DND-41 (cell line): Measurements from ENCODE around the gene FMO2.

Experiments
- ATAC-seq: fragments of 200-7000 bp; cut with Tn5 transposase; 3 replicates; pipeline ENCODE4 v1.9.1; 2021; ENCODE audit warnings: low read depth; ENCODE audit not compliant: insufficient read depth
- DNase-seq: peaks from one replicate; pipeline ENCODE4 v3.0.0-alpha.2; 2020
- H2AFZ ChIP-seq: 2 replicates; pipeline ENCODE4 v1.6.0; 2012; ENCODE audit warnings: low read depth, low read length
- H3K27ac ChIP-seq: 2 replicates; pipeline ENCODE4 v1.5.1; 2012; ENCODE audit warnings: low read length, inconsistent platforms
- H3K27me3 ChIP-seq: fragments of 200-600 bp; sonication (generic); 2 replicates; pipeline ENCODE4 v1.6.0; 2012; ENCODE audit warnings: low read length, mild to moderate bottlenecking, inconsistent platforms; ENCODE audit not compliant: insufficient read depth, poor library complexity
- H3K36me3 ChIP-seq: 2 replicates; pipeline ENCODE4 v1.5.1; 2012; ENCODE audit warnings: low read length, inconsistent platforms; ENCODE audit not compliant: insufficient read depth
- H3K4me1 ChIP-seq: 2 replicates; pipeline ENCODE4 v1.5.1; 2012; ENCODE audit warnings: mild to moderate bottlenecking, low read length; ENCODE audit not compliant: insufficient read depth
- H3K4me2 ChIP-seq: 2 replicates; pipeline ENCODE4 v1.6.0; 2012; ENCODE audit warnings: mild to moderate bottlenecking, moderate library complexity, low read length, inconsistent platforms; ENCODE audit not compliant: insufficient read depth
- H3K4me3 ChIP-seq, 2 experiments: fragments of 200-600 bp in 1 of 2; shearing (Covaris generic) in 1 of 2; 2 replicates each; pipeline ENCODE4 v1.5.1; 2012 to 2016; ENCODE audit warnings: inconsistent platforms in 2 of 2, low read length in 2 of 2, mild to moderate bottlenecking in 2 of 2, low read depth in 1 of 2, moderate library complexity in 1 of 2
- H3K79me2 ChIP-seq: 2 replicates; pipeline ENCODE4 v1.6.0; 2012; ENCODE audit warnings: low read length, inconsistent platforms; ENCODE audit not compliant: insufficient read depth
- H3K9ac ChIP-seq: 2 replicates; pipeline ENCODE4 v1.6.0; 2012; ENCODE audit warnings: low read depth, mild to moderate bottlenecking, inconsistent platforms, low read length, moderate library complexity
- H3K9me3 ChIP-seq: 2 replicates; pipeline ENCODE4 v1.5.1; 2012; ENCODE audit warnings: low read length, moderate library complexity, mild to moderate bottlenecking, inconsistent platforms; ENCODE audit not compliant: insufficient read depth, severe bottlenecking
- H4K20me1 ChIP-seq: 2 replicates; pipeline ENCODE4 v1.6.0; 2012; ENCODE audit warnings: low read length; ENCODE audit not compliant: insufficient read depth
- CTCF ChIP-seq: IDR thresholded peaks from 2 replicates; pipeline ENCODE4 v1.5.1; 2012; ENCODE audit warnings: borderline replicate concordance, low read length, moderate library complexity, mild to moderate bottlenecking; ENCODE audit not compliant: poor library complexity, severe bottlenecking; ENCODE audit errors: extremely low read depth
- EZH2 ChIP-seq: IDR thresholded peaks from 3 replicates; pipeline ENCODE4 v1.6.1; 2012; ENCODE audit warnings: borderline replicate concordance, low read depth, mild to moderate bottlenecking, moderate library complexity, low read length, inconsistent platforms; ENCODE audit not compliant: severe bottlenecking

FMO2 gene

GRCh38 chr1:171174560-171175294 is 10.4 kb upstream of the FMO2 start:
- no peak overlapping the region for H3K4me3 ChIP-seq
- H3K27ac ChIP-seq, result no peak overlapping the region
- DNase-seq, result no peak
- no peaks in the 10 kb centered on the region for H3K27me3 ChIP-seq
- H3K9me3 ChIP-seq, result no peaks in the 10 kb centered on the region
- ATAC-seq, result no peak
- H3K4me2 ChIP-seq, result no peak overlapping the region
- H2AFZ ChIP-seq, result no peak overlapping the region
- no peaks in the 10 kb centered on the region for H4K20me1 ChIP-seq
- no peaks in the 10 kb centered on the region for H3K79me2 ChIP-seq
- no peak for TF ChIP-seq CTCF
- no peak for TF ChIP-seq EZH2
- H3K4me1 ChIP-seq, result no peaks in the 10 kb centered on the region
- H3K9ac ChIP-seq, result no peak overlapping the region
- no peaks in the 10 kb centered on the region for H3K36me3 ChIP-seq

GRCh38 chr1:171177261-171177660 is 7.8 kb upstream of the FMO2 start:
- no peak overlapping the region for H2AFZ ChIP-seq
- no peaks in the 10 kb centered on the region for H3K36me3 ChIP-seq
- H3K4me3 ChIP-seq, result no peak overlapping the region
- H4K20me1 ChIP-seq, result no peaks in the 10 kb centered on the region
- H3K27me3 ChIP-seq, result no peaks in the 10 kb centered on the region
- no peak overlapping the region for H3K9ac ChIP-seq
- no peak overlapping the region for H3K4me2 ChIP-seq
- no peaks in the 10 kb centered on the region for H3K79me2 ChIP-seq
- no peaks in the 10 kb centered on the region for H3K4me1 ChIP-seq
- DNase-seq (no peak), ATAC-seq (no peak)
- H3K27ac ChIP-seq, result no peak overlapping the region
- no peaks in the 10 kb centered on the region for H3K9me3 ChIP-seq
- TF ChIP-seq CTCF (no peak), EZH2 (no peak)

- Histone ChIP-seq H3K79me2 (no peaks in the 10 kb centered on the region), H3K27ac (no peak overlapping the region), H3K9ac (no peak overlapping the region), H2AFZ (no peak overlapping the region), H3K27me3 (no peaks in the 10 kb centered on the region), H3K9me3 (no peaks in the 10 kb centered on the region), H3K4me1 (no peaks in the 10 kb centered on the region), H3K36me3 (no peaks in the 10 kb centered on the region), H4K20me1 (no peaks in the 10 kb centered on the region), H3K4me2 (no peak overlapping the region), H3K4me3 (no peak overlapping the region)
- TF ChIP-seq EZH2 (no peak), CTCF (no peak)
- ATAC-seq (no peak), DNase-seq (no peak)
Measured at GRCh38 chr1:171179318-171180227, 5.5 kb upstream of the FMO2 start.
